GM19035 (cell line): ENCODE results near the gene MYRIP.

Source experiments
- ATAC-seq: cut with Tn5 transposase; IDR thresholded peaks from one replicate; pipeline ENCODE4 v1.9.1; 2021; ENCODE audit not compliant: unreplicated experiment

MYRIP gene

GRCh38 chr3:40224796-40225515 lies 415.5 kb downstream of the MYRIP start:
- no peak for ATAC-seq

- no peak for ATAC-seq
These were observed 417.2 kb downstream of the MYRIP start for GRCh38 chr3:40226636-40227035.

- no peak for ATAC-seq
These were observed 419.5 kb downstream of the MYRIP start for GRCh38 chr3:40228792-40229350.

- no peak for ATAC-seq
These were observed 420.0 kb downstream of the MYRIP start for GRCh38 chr3:40229386-40229785.

GRCh38 chr3:40229963-40230362 lies 420.6 kb downstream of the MYRIP start:
- ATAC-seq = no peak

GRCh38 chr3:40230382-40230781 lies 421.0 kb downstream of the MYRIP start:
- ATAC-seq = no peak

- ATAC-seq = no peak
These were observed 423.2 kb downstream of the MYRIP start for GRCh38 chr3:40232626-40233025.

GRCh38 chr3:40237159-40237558 lies 427.8 kb downstream of the MYRIP start:
- no peak for ATAC-seq

- ATAC-seq = no peak
These were observed 428.6 kb downstream of the MYRIP start for GRCh38 chr3:40237889-40238571.

- ATAC-seq = no peak
These were observed 431.5 kb downstream of the MYRIP start for GRCh38 chr3:40240921-40241320.

- ATAC-seq = no peak
These were observed 432.8 kb downstream of the MYRIP start for GRCh38 chr3:40242216-40242615.

- ATAC-seq = no peak
These were observed 433.2 kb downstream of the MYRIP start for GRCh38 chr3:40242638-40243037.

GRCh38 chr3:40243056-40243455 lies 433.6 kb downstream of the MYRIP start:
- ATAC-seq = no peak

GRCh38 chr3:40247714-40248454 lies 438.5 kb downstream of the MYRIP start:
- ATAC-seq = no peak

GRCh38 chr3:40248591-40248990 lies 439.2 kb downstream of the MYRIP start:
- ATAC-seq = no peak

- ATAC-seq = no peak
These were observed 439.8 kb downstream of the MYRIP start for GRCh38 chr3:40249168-40249567.

- no peak for ATAC-seq
These were observed 445.1 kb downstream of the MYRIP start for GRCh38 chr3:40254491-40254890.

- ATAC-seq = no peak
These were observed 445.5 kb downstream of the MYRIP start for GRCh38 chr3:40254891-40255290.

- no peak for ATAC-seq
These were observed 446.1 kb downstream of the MYRIP start for GRCh38 chr3:40255532-40255931.

- ATAC-seq = no peak
These were observed 448.7 kb downstream of the MYRIP start for GRCh38 chr3:40258064-40258463.

GRCh38 chr3:40258555-40258954 lies 449.1 kb downstream of the MYRIP start:
- no peak for ATAC-seq

- ATAC-seq = no peak
These were observed 452.9 kb downstream of the MYRIP start for GRCh38 chr3:40262331-40262730.
